HG03139 (cell line): ENCODE data around the gene NUP214.
"Not testable (repeated sequence)": the region's sequence is repeated elsewhere in the genome, so short reads cannot be mapped to it uniquely, and the experiment has no call there.

Experiments used
- ATAC-seq: cut with Tn5 transposase; IDR thresholded peaks from one replicate; pipeline ENCODE4 v1.9.1; 2021; ENCODE audit not compliant: unreplicated experiment

NUP214 gene

DNA sequence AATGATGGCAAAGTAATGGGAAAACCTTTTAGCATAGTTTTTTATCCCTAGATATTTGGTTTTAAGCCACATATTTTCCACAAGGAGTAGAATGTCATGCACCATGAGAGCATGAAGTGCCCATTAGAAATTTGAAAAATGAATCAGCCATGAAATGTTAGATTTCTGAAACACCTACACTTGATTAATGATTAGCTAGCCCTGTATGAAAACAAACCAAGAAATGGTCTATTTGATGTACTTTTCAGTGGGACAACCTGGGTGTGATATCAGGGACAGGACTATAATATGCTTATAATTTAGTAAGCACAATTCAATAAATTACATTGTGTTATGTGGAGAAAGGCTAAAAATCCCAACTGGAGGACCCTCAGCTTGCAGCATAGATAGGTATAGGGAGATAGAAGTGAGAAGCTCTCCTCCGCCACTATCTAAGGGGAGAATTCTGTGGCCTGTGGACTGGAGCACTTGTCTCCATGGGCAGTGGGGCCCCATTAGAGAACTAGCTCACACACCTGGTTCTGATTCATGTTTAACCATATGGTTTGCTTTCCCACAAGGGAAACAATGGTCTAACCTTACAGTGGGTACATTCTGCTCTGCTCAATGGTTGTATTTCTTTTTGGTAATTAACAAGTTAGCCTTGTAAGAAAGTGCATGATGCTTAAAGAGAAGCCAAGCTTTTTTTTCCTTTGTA is 35.2 kb downstream of the NUP214 start:
- no peak for ATAC-seq

DNA sequence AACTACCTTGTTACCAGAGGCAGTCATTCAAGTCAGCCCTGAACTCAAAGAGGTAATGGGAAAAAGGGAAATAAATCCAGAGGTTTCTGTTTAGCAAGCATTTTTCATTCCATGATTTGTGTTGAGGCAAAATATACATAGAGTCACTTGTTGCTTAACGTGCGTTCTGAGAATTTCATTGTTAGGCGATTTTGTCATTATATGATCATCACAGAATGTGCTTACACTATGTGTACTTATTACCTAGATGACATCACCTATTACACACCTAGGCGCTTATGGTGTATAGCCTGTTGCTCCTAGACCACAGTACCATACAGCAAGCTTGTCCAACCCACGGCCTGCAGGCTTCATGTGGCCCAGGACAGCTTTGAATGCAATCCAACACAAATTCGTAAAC is 36.2 kb downstream of the NUP214 start:
- ATAC-seq: no peak

DNA sequence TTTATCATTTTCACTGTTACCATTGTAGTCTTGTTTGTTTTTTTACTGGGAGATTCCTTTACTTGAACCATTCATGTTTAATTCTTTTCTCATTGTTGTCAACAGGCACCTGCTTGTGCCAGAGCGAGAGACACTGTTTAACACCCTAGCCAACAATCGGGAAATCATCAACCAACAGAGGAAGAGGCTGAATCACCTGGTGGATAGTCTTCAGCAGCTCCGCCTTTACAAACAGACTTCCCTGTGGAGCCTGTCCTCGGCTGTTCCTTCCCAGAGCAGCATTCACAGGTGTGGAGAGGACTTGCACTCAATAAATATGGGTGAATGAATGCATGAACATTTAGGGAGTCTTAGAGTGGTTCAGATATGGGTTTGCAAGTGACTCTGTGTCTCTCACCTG is 37.5 kb downstream of the NUP214 start:
- ATAC-seq: no peak

DNA sequence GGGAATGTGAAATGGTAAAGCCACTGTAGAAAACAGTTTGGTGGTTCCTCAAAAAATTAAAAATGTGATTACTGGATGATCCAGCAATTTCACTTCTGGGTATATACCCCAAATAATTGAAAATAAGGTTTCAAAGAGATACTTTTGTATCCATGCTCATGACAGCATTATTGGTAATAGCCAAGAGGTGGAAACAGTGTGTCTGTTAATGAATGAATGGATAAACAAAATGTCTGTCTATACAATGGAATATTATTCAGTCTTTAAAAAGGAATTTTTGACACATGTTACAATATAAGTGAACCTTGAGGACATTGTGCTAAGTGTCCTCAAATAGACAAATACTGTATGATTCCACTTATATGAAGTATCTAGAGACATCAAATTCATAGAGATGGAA is 40.1 kb downstream of the NUP214 start:
- no peak for ATAC-seq

- no peak for ATAC-seq
Measured at GRCh38 chr9:131167146-131167692, 41.8 kb downstream of the NUP214 start.

DNA sequence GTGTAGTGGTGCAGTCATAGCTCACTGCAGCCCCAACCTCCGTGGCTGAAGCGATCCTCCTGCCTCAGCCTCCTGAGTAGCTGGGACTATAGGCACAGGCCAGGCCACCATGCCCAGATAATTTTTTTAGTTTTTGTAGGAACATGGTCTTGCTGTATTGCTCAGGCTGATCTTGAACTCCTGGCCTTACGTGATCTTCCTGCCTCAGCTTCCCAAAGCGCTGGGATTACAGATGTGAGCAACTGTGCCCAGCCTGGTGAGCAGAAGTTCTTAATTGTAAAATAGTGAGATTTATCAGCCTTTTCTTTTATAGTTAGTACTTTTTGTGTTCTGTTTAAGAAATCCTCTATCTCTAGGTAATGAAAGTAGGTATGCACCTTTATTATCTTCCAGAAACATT is 42.5 kb downstream of the NUP214 start:
- ATAC-seq: no peak

- ATAC-seq: no peak
Measured at GRCh38 chr9:131169563-131170240, 44.3 kb downstream of the NUP214 start.

DNA sequence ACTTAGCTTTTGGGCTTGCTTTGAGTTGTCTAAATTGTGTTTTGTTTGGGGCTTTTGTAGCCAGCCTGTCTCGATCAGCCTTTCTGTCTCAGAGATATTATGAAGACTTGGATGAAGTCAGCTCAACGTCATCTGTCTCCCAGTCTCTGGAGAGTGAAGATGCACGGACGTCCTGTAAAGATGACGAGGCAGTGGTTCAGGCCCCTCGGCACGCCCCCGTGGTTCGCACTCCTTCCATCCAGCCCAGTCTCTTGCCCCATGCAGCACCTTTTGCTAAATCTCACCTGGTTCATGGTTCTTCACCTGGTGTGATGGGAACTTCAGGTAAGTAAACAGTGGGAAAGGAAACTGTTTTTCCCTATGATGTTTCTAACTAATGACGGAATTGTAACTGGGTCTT is 48.6 kb downstream of the NUP214 start:
- no peak for ATAC-seq

- ATAC-seq: no peak
Measured at GRCh38 chr9:131174681-131175239, 49.4 kb downstream of the NUP214 start.

DNA sequence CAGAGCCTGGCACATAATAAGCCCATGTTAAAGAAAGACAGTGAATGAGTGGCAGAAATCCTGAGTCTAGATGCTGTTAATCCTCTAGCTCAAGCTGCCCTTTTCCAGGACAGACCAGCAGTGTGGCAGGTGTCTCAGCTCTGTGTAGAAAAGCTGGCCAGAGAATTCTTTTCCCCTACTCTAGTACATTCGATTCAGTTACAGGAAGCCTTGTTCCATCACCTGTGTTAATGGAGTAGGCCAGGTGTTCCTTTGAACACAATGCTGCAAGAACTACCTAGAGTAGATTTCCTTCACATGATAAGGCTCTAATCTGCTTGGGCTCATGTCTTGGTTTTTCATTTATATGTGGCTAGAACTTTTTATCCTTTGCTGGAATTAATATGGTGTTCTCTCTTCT is 52.5 kb downstream of the NUP214 start:
- no peak for ATAC-seq

DNA sequence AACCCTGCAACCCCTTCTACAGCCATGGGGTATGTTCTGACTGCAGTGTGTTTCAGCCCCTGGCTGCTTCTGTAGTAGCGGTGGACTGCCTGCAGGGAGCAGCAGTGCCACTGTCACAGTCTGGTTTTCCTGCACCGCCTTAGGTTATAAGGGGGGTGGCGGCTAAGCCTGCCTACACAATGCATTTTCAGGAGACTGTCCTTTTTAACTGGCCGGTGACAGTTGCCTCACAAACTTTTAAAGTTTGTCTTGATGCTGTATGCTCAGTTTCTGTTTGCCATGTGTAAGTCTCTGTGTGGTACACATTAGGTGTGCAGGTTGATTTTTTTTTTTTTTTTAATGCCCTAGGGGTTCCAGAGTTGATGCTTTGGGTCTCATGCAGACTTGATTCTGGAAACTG is 53.0 kb downstream of the NUP214 start:
- no peak for ATAC-seq

- ATAC-seq: no peak
Measured at GRCh38 chr9:131178926-131179325, 53.5 kb downstream of the NUP214 start.

DNA sequence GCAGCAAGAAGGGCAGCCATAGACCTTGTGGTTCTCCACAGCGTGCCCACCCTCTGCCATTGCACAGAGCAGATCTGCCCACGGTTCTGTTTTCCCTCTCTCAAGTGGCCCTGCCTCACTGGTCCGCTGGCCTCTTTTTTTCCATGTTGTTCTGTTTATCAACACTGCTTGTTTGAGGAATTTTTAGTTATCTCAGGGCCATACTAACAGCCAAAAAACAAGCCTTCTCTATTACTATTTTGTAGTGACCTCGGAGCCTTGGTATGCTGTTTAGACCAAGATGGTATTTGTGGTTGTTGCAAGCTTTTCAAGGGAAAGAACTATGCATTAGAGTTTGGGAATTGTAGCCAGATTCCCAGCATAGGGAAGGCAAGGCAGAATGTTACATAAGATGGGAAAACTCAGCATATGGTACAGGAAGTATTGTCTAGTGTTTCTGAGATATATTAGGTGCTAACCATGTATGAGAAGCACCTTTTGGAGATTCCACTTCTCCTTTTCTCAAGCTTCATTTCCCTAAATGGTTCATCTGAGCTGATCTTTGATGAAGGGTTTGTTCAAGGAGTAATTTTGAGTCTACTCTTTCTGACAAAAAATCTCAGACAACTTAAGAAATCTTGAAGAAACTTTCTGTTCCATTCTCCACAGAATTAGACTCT is 54.3 kb downstream of the NUP214 start:
- ATAC-seq: no peak

- ATAC-seq: no peak
Measured at GRCh38 chr9:131180454-131180853, 55.1 kb downstream of the NUP214 start.

GRCh38 chr9:131181091-131181681 is 55.8 kb downstream of the NUP214 start:
- ATAC-seq: no peak

- ATAC-seq: no peak
Measured at GRCh38 chr9:131185924-131186323, 60.5 kb downstream of the NUP214 start.

GRCh38 chr9:131186622-131187021 is 61.2 kb downstream of the NUP214 start:
- ATAC-seq: no peak

DNA sequence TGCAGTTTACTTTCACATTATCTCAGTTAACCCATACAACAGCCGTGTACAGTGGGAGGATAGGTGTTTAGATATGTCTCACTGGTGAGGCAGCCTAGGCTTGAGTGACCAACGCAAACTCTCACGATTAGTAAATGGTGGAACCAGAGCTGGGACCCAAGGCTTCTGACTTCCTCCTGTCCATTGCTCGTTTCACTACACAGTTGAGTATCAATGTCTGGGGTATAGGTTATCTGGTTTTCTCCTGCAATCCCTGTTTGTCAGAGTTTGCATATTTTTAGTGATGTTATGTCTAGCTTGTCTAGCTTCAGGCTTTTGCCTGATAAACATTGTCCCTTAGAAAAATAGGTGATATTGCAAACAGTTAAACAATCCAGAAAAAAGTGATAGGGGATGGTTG is 62.6 kb downstream of the NUP214 start:
- ATAC-seq: no peak

DNA sequence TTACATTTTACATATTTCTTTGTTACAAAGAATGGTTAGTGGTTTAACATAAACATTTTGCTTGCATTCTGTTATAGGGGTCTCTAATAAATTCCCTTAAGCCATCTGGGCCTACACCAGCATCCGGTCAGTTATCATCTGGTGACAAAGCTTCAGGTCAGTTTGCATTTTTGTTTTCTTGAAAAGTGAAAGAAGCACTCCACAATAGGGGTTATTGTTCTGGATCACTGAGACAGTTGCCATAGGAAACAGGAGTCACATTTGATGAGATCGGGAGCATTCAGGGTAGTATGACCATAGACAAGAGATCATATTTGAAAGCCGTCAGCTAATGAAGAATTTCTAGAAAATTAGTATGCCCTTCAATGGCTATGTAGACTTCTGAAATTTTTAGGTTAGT is 63.6 kb downstream of the NUP214 start:
- no peak for ATAC-seq

- ATAC-seq: no peak
Measured at GRCh38 chr9:131190191-131190590, 64.8 kb downstream of the NUP214 start.

- ATAC-seq: not testable (repeated sequence)
Measured at GRCh38 chr9:131191032-131191431, 65.6 kb downstream of the NUP214 start.
